ENCODE data around the gene DPYSL3. TPM values are rescaled to one million over a fixed set of nuclear protein-coding genes. Genes with fewer than 3 reads are reported as not detected.

The DPYSL3 gene
- total RNA-seq, 1 experiment from 2014 or later = 106 TPM

GRCh38 chr5:147403651-147404640 lies 105.9 kb downstream of the DPYSL3 start:
- POLR2A ChIA-PET = no interaction called here
- H3K27ac Mint-ChIP-seq (ENCODE audit: unreplicated experiment) = peak overlapping the region; percentile 74

DNA sequence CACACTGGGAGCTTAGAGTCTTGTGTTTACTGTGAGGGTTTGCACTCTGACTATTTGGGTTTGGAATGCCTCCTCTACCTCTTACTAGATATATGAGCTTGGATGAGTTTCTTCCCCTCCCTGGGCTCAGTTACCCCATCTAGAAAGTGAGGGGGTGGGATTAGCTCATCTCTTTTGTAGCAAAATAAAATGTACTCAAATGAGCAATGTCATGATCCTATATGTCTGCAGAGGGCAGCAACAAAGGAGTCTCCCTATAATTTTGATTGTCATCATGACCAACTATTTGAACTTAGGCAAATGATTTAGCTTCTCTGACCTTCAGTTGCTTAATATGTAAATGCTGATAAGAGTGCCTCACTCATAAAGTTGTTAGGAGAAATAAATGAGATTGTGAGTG lies 109.0 kb downstream of the DPYSL3 start:
- H3K4me3 Mint-ChIP-seq (ENCODE audit: unreplicated experiment) = no peak overlapping the region
- CTCF ChIA-PET = interaction anchor here (1.1 kb wide), 1 partner anchor 32 kb away, joined by 5 read pairs; no protein-coding TSS in a partner anchor
- Histone ChIP-seq H3K36me3 (ENCODE audit: control insufficient read depth, insufficient read depth, low read length) (no peaks in the 10 kb centered on the region), H3K4me1 (peaks cover 53% of the 10 kb centered on the region), H3K4me3 (ENCODE audit: low read depth, low read length) (no peak overlapping the region), H3K27me3 (replicated peaks; ENCODE audit: control insufficient read depth, insufficient read depth, low read length) (no peaks in the 10 kb centered on the region), H3K9me3 (no peaks in the 10 kb centered on the region)
- no TSS peak for BruUV-seq (replicated peaks)
- intact Hi-C loops (cut with micrococcal nuclease; ENCODE audit: unreplicated experiment) = loop anchor here (1.0 to 10.0 kb wide), 4 partner anchors 31 to 434 kb away; partner anchors contain the start of gene SPINK1
- POLR2A ChIA-PET = interaction anchor here (0.5 kb wide), 1 partner anchor 47 kb away, joined by 4 read pairs; no protein-coding TSS in a partner anchor
- H3K27ac Mint-ChIP-seq (ENCODE audit: unreplicated experiment) = peak overlapping the region; percentile 79
- TF ChIP-seq, protein P1, sequence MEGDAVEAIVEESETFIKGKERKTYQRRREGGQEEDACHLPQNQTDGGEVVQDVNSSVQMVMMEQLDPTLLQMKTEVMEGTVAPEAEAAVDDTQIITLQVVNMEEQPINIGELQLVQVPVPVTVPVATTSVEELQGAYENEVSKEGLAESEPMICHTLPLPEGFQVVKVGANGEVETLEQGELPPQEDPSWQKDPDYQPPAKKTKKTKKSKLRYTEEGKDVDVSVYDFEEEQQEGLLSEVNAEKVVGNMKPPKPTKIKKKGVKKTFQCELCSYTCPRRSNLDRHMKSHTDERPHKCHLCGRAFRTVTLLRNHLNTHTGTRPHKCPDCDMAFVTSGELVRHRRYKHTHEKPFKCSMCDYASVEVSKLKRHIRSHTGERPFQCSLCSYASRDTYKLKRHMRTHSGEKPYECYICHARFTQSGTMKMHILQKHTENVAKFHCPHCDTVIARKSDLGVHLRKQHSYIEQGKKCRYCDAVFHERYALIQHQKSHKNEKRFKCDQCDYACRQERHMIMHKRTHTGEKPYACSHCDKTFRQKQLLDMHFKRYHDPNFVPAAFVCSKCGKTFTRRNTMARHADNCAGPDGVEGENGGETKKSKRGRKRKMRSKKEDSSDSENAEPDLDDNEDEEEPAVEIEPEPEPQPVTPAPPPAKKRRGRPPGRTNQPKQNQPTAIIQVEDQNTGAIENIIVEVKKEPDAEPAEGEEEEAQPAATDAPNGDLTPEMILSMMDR (IDR thresholded peaks at IDR 0.05; ENCODE audit: insufficient read depth in 1 of 2, low read depth in 1 of 2, low read length in 1 of 2, severe bottlenecking in 1 of 2, unreplicated experiment in 1 of 2) = no peak
- H3K27me3 Mint-ChIP-seq (ENCODE audit: insufficient read depth, unreplicated experiment) = no peaks in the 10 kb centered on the region
- no peak for DNase-seq
- H3K36me3 Mint-ChIP-seq (ENCODE audit: insufficient read depth, unreplicated experiment) = peaks cover 60% of the 10 kb centered on the region
- peaks cover 4% of the 10 kb centered on the region for H3K9me3 Mint-ChIP-seq (ENCODE audit: unreplicated experiment)
- peaks cover 30% of the 10 kb centered on the region for H3K4me1 Mint-ChIP-seq (ENCODE audit: low read depth, unreplicated experiment)

More at GRCh38 chr5:147403651-147404640, 105.9 kb downstream of the DPYSL3 start:
- intact Hi-C loops (cut with micrococcal nuclease; ENCODE audit: unreplicated experiment) = loop anchor here (5.0 to 10.0 kb wide), 2 partner anchors 173 to 431 kb away; partner anchors contain the start of gene SPINK1
- peaks cover 83% of the 10 kb centered on the region for H3K4me1 ChIP-seq
- Mint-ChIP-seq H3K9me3 (ENCODE audit: unreplicated experiment) (no peaks in the 10 kb centered on the region), H3K27me3 (ENCODE audit: insufficient read depth, unreplicated experiment) (no peaks in the 10 kb centered on the region), H3K4me1 (ENCODE audit: low read depth, unreplicated experiment) (peaks cover 43% of the 10 kb centered on the region), H3K36me3 (ENCODE audit: insufficient read depth, unreplicated experiment) (peaks cover 55% of the 10 kb centered on the region), H3K4me3 (ENCODE audit: unreplicated experiment) (no peak overlapping the region)
- no TSS peak for BruUV-seq (replicated peaks)
- no peaks in the 10 kb centered on the region for H3K27me3 ChIP-seq (replicated peaks; ENCODE audit: control insufficient read depth, insufficient read depth, low read length)
- TF ChIP-seq, protein P1 (IDR thresholded peaks at IDR 0.05; ENCODE audit: insufficient read depth in 1 of 2, low read depth in 1 of 2, low read length in 1 of 2, severe bottlenecking in 1 of 2, unreplicated experiment in 1 of 2) = no peak
- no peak for DNase-seq
- CTCF ChIA-PET = no interaction called here
- no peaks in the 10 kb centered on the region for H3K9me3 ChIP-seq
- H3K4me3 ChIP-seq (ENCODE audit: low read depth, low read length) = no peak overlapping the region
- H3K36me3 ChIP-seq (ENCODE audit: control insufficient read depth, insufficient read depth, low read length) = no peaks in the 10 kb centered on the region

DNA sequence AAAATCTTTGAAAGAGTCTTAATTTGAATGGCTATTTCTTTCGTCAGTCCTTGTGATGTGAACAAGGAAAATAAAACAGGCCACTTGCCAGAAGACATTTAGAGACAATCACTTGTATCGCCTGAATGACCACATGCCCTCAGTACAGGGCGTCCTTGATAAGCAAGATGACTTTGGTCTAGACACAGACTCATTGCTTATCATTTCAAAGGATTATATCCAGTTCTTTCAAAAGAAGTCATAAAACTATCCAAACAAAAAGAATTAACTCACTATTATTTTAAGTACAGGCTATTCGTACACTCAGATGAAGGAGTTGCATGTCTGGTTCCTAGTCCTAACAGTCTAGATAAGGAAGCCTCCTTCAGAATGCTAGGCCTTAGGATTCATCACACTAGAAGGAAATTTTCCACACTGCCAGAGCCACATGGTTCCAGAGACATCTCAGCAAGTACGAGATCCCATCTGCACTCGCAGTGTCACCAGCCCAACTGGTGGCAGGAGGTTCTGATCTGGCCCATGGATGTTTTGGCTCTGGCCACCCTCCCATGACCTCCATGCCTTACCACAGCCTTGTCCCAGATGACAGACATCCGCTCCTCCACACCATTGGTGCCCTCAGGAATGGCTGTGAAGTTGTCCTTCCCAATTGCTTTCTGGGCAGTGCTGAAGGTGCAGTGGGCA lies 109.6 kb downstream of the DPYSL3 start:
- H3K27ac Mint-ChIP-seq (ENCODE audit: unreplicated experiment) = peak overlapping the region; percentile 79
- ChIA-PET POLR2A (interaction anchor here (0.5 kb wide), 1 partner anchor 48 kb away, joined by 4 read pairs; no protein-coding TSS in a partner anchor), CTCF (interaction anchor here (1.1 kb wide), 1 partner anchor 32 kb away, joined by 5 read pairs; no protein-coding TSS in a partner anchor)
- Histone ChIP-seq H3K4me1 (peaks cover 50% of the 10 kb centered on the region), H3K36me3 (ENCODE audit: control insufficient read depth, insufficient read depth, low read length) (no peaks in the 10 kb centered on the region), H3K27me3 (replicated peaks; ENCODE audit: control insufficient read depth, insufficient read depth, low read length) (no peaks in the 10 kb centered on the region), H3K9me3 (no peaks in the 10 kb centered on the region), H3K4me3 (ENCODE audit: low read depth, low read length) (no peak overlapping the region)
- no peaks in the 10 kb centered on the region for H3K27me3 Mint-ChIP-seq (ENCODE audit: insufficient read depth, unreplicated experiment)
- H3K36me3 Mint-ChIP-seq (ENCODE audit: insufficient read depth, unreplicated experiment) = peaks cover 65% of the 10 kb centered on the region
- TF ChIP-seq, protein P1 (IDR thresholded peaks at IDR 0.05; ENCODE audit: insufficient read depth in 1 of 2, low read depth in 1 of 2, low read length in 1 of 2, severe bottlenecking in 1 of 2, unreplicated experiment in 1 of 2) = no peak
- no TSS peak for BruUV-seq (replicated peaks)
- peak; percentile 64 to 70 for DNase-seq
- H3K9me3 Mint-ChIP-seq (ENCODE audit: unreplicated experiment) = peaks cover 10% of the 10 kb centered on the region
- no peak overlapping the region for H3K4me3 Mint-ChIP-seq (ENCODE audit: unreplicated experiment)
- peaks cover 35% of the 10 kb centered on the region for H3K4me1 Mint-ChIP-seq (ENCODE audit: low read depth, unreplicated experiment)
- intact Hi-C loops (cut with micrococcal nuclease; ENCODE audit: unreplicated experiment) = loop anchor here (1.0 to 10.0 kb wide), 4 partner anchors 32 to 435 kb away; partner anchors contain the start of gene SPINK1

All from Caco-2 (cell line).